IMR-90 (cell line): ENCODE measurements around the gene NGEF. TPM values are rescaled to one million over a fixed set of nuclear protein-coding genes. Genes with fewer than 3 reads are reported as not detected.

Experiments
- ATAC-seq: fragments of 200-7000 bp; cut with Tn5 transposase; 2 replicates; pipeline ENCODE4 v1.9.1; 2020; ENCODE audit warnings: low read depth, mild to moderate bottlenecking, moderate library complexity
- BruUV-seq: library from RNA; stranded (reverse); fragments of 400-500 nt; replicated peaks from 2 replicates; lab custom pipeline; 2021; lab: Mats Ljungman, UMichigan
- CTCF ChIA-PET: fragments of 300-600 bp; formaldehyde crosslinking; extraction: SDS; loops from one replicate; lab custom pipeline; 2021; ENCODE audit warnings: antibody characterized with exemption; lab: Yijun Ruan, JAX
- POLR2A ChIA-PET: fragments of 300-600 bp; sonication (Branson Sonifier 250); formaldehyde crosslinking; loops from one replicate; lab custom pipeline; 2022; ENCODE audit warnings: antibody characterized with exemption; ENCODE audit not compliant: unreplicated experiment; lab: Charles Lee
- DNase-seq: peaks from one replicate; pipeline ENCODE4 v3.0.0; 2013
- H2AFZ ChIP-seq: replicated peaks from 2 replicates; pipeline ENCODE3; 2013; ENCODE audit warnings: low read length, mild to moderate bottlenecking; ENCODE audit not compliant: poor library complexity
- H2AK5ac ChIP-seq: 2 replicates; pipeline ENCODE4 v1.6.1; 2013; ENCODE audit warnings: low read depth, low read length, inconsistent platforms
- H2AK9ac ChIP-seq: replicated peaks from 2 replicates; pipeline ENCODE3; 2013; ENCODE audit warnings: mild to moderate bottlenecking, low read depth, low read length, moderate library complexity; ENCODE audit not compliant: poor library complexity
- H2BK120ac ChIP-seq: 2 replicates; pipeline ENCODE4 v1.6.1; 2013; ENCODE audit warnings: low read depth, low read length, inconsistent platforms
- H2BK15ac ChIP-seq: 3 replicates; pipeline ENCODE4 v1.6.1; 2013; ENCODE audit warnings: low read depth, low read length, inconsistent platforms
- H2BK20ac ChIP-seq: 2 replicates; pipeline ENCODE4 v1.6.1; 2013; ENCODE audit warnings: low read depth, mild to moderate bottlenecking, inconsistent platforms, low read length, moderate library complexity
- H2BK5ac ChIP-seq: 2 replicates; pipeline ENCODE4 v1.6.1; 2013; ENCODE audit warnings: mild to moderate bottlenecking, low read depth, low read length, inconsistent platforms; ENCODE audit not compliant: poor library complexity, severe bottlenecking
- H3K14ac ChIP-seq: replicated peaks from 2 replicates; pipeline ENCODE4 v1.6.1; 2013; ENCODE audit warnings: low read depth, low read length, inconsistent platforms
- H3K18ac ChIP-seq: 2 replicates; pipeline ENCODE4 v1.6.1; 2013; ENCODE audit warnings: low read depth, low read length, control low read depth
- H3K23ac ChIP-seq: 2 replicates; pipeline ENCODE4 v1.6.1; 2013; ENCODE audit warnings: low read depth, low read length, inconsistent platforms
- H3K27ac ChIP-seq: 2 replicates; pipeline ENCODE4 v1.5.1; 2013; ENCODE audit warnings: mild to moderate bottlenecking, control low read depth, low read length; ENCODE audit not compliant: insufficient read depth
- H3K27me3 ChIP-seq: 2 replicates; pipeline ENCODE4 v1.6.1; 2013; ENCODE audit warnings: low read length; ENCODE audit not compliant: control insufficient read depth, insufficient read depth
- H3K36me3 ChIP-seq: 2 replicates; pipeline ENCODE4 v1.6.1; 2013; ENCODE audit warnings: low read length, mixed read lengths; ENCODE audit not compliant: control insufficient read depth, insufficient read depth
- H3K4ac ChIP-seq: 2 replicates; pipeline ENCODE4 v1.6.1; 2013; ENCODE audit warnings: low read depth, low read length, inconsistent platforms
- H3K4me1 ChIP-seq: 2 replicates; pipeline ENCODE4 v1.6.1; 2013; ENCODE audit warnings: low read length, mixed read lengths; ENCODE audit not compliant: control insufficient read depth, insufficient read depth
- H3K4me2 ChIP-seq: 2 replicates; pipeline ENCODE4 v1.6.1; 2013; ENCODE audit warnings: low read depth, mild to moderate bottlenecking, control low read depth, low read length, moderate library complexity
- H3K4me3 ChIP-seq: 2 replicates; pipeline ENCODE4 v1.5.1; 2013; ENCODE audit warnings: low read depth, mild to moderate bottlenecking, control low read depth, low read length, moderate library complexity; ENCODE audit not compliant: insufficient read depth
- H3K56ac ChIP-seq: 2 replicates; pipeline ENCODE4 v1.6.1; 2013; ENCODE audit warnings: low read length, inconsistent platforms; ENCODE audit not compliant: insufficient read depth; ENCODE audit errors: extremely low read depth
- H3K79me1 ChIP-seq, 2 experiments: 2 replicates each; pipeline ENCODE4 v1.6.1; 2013; ENCODE audit warnings: low read length in 2 of 2, inconsistent platforms in 1 of 2, low read depth in 1 of 2
- H3K9ac ChIP-seq: 2 replicates; pipeline ENCODE4 v1.6.1; 2013; ENCODE audit warnings: low read depth, low read length, control low read depth
- H3K9me1 ChIP-seq: 2 replicates; pipeline ENCODE4 v1.6.1; 2013; ENCODE audit warnings: low read length, inconsistent platforms; ENCODE audit not compliant: insufficient read depth
- H3K9me3 ChIP-seq: 2 replicates; pipeline ENCODE4 v1.6.1; 2013; ENCODE audit warnings: low read length; ENCODE audit not compliant: control insufficient read depth, insufficient read depth
- H4K20me1 ChIP-seq: 2 replicates; pipeline ENCODE4 v1.6.1; 2013; ENCODE audit warnings: low read length, inconsistent platforms; ENCODE audit not compliant: insufficient read depth
- H4K5ac ChIP-seq: 2 replicates; pipeline ENCODE4 v1.6.1; 2013; ENCODE audit warnings: mild to moderate bottlenecking, low read depth, low read length, control low read depth
- H4K8ac ChIP-seq, 2 experiments: 2 replicates each; pipeline ENCODE4 v1.6.1; 2013; ENCODE audit warnings: low read depth in 2 of 2, low read length in 2 of 2, control low read depth in 1 of 2, inconsistent platforms in 1 of 2
- H4K91ac ChIP-seq: 2 replicates; pipeline ENCODE4 v1.6.1; 2013; ENCODE audit warnings: low read depth, low read length, inconsistent platforms; ENCODE audit not compliant: insufficient read depth
- BHLHE40 ChIP-seq: fragments of 150-350 bp; IDR thresholded peaks from 2 replicates; pipeline ENCODE4 v1.6.1; 2016; ENCODE audit warnings: mild to moderate bottlenecking, low read depth, low read length
- CEBPB ChIP-seq: IDR thresholded peaks from 2 replicates; pipeline ENCODE4 v1.6.1; 2012; ENCODE audit warnings: low read depth, low read length, improper control_type of control experiment
- CHD1 ChIP-seq: IDR thresholded peaks from 2 replicates; pipeline ENCODE4 v1.6.1; 2012; ENCODE audit warnings: low read depth, low read length, improper control_type of control experiment
- CTCF ChIP-seq: conservative IDR thresholded peaks from 2 replicates; pipeline ENCODE4 v1.5.1; 2012; ENCODE audit warnings: mild to moderate bottlenecking, low read depth, low read length, improper control_type of control experiment
- FOS ChIP-seq: fragments of 150-350 bp; IDR thresholded peaks from 2 replicates; pipeline ENCODE4 v1.6.1; 2016; ENCODE audit warnings: low read depth, low read length
- MAFK ChIP-seq: IDR thresholded peaks from 2 replicates; pipeline ENCODE4 v1.6.1; 2012; ENCODE audit warnings: low read depth, low read length, improper control_type of control experiment
- MAZ ChIP-seq: IDR thresholded peaks from 2 replicates; pipeline ENCODE4 v1.6.1; 2012; ENCODE audit warnings: low read depth, mild to moderate bottlenecking, low read length, improper control_type of control experiment, moderate library complexity, borderline replicate concordance
- MXI1 ChIP-seq: IDR thresholded peaks from 2 replicates; pipeline ENCODE4 v1.6.1; 2012; ENCODE audit warnings: low read depth, mild to moderate bottlenecking, low read length, moderate library complexity, borderline replicate concordance
- NFE2L2 ChIP-seq: fragments of 150-350 bp; IDR thresholded peaks from 2 replicates; pipeline ENCODE4 v1.6.1; 2016; ENCODE audit warnings: low read depth, mild to moderate bottlenecking, low read length
- POLR2A ChIP-seq: IDR thresholded peaks from 2 replicates; pipeline ENCODE4 v1.6.1; 2012; ENCODE audit warnings: mild to moderate bottlenecking, low read depth, low read length
- RAD21 ChIP-seq: IDR thresholded peaks from 2 replicates; pipeline ENCODE4 v1.6.1; 2012; ENCODE audit warnings: low read length, improper control_type of control experiment
- SMC3 ChIP-seq: fragments of 150-350 bp; IDR thresholded peaks from 2 replicates; pipeline ENCODE4 v1.6.1; 2016; ENCODE audit warnings: low read depth, mild to moderate bottlenecking, antibody characterized with exemption, low read length, moderate library complexity
- WGBS, 2 experiments: methylation state at CpG; one replicate each; pipeline versions ENCODE4 v1.1.5 to v1.1.7; 2013; ENCODE audit warnings: missing lambda C conversion rate in 2 of 2; ENCODE audit not compliant: insufficient read length in 1 of 2; ENCODE audit errors: extremely low coverage in 2 of 2; 5-methylcytosine and 5-hydroxymethylcytosine counted together
- dilution Hi-C: fragments of 300-500 bp; cut with HindIII; formaldehyde crosslinking; loops from one replicate; pipeline ENCODE4 v1.14.3; 2018; ENCODE audit warnings: low sequenced_read_pairs; ENCODE audit not compliant: unreplicated experiment
- in situ Hi-C: fragments of 300-500 bp; cut with MboI; formaldehyde crosslinking; loops from 3 replicates; pipeline ENCODE4 v1.14.3; 2019; ENCODE audit warnings: low sequenced_read_pairs, inconsistent platforms, mixed read lengths
- intact Hi-C: fragments of 100-400 bp; cut with micrococcal nuclease; formaldehyde crosslinking; loops from 2 replicates; pipeline ENCODE4 v1.10.0; 2022
- polyA plus RNA-seq, 3 experiments: library from polyadenylated mRNA; depleted of rRNA; stranded (reverse); fragments of >200 nt; gene quantifications; 2 replicates each; pipeline ENCODE4 v1.2.3, GENCODE V29; 2012; ENCODE audit warnings: low replicate concordance in 1 of 3
- total RNA-seq: library from RNA; depleted of rRNA; stranded (reverse); fragments of >200 nt; gene quantifications from 2 replicates; pipeline ENCODE4 v1.2.3, GENCODE V29; 2012
- TF ChIP-seq, protein P1 (sequence below): fragments of 150-350 bp; IDR thresholded peaks from 2 replicates; pipeline ENCODE4 v1.6.1; 2016; ENCODE audit warnings: low read depth, mild to moderate bottlenecking, low read length, moderate library complexity, borderline replicate concordance
- TF ChIP-seq, protein P2 (sequence below): fragments of 150-350 bp; IDR thresholded peaks from 2 replicates; pipeline ENCODE4 v1.6.1; 2017; ENCODE audit warnings: mild to moderate bottlenecking, antibody characterized with exemption, low read length, low read depth

NGEF gene
- total and polyA plus RNA-seq, 2 of the 4 experiments (the other 2 are of a cell fraction) = 1.1 to 1.7 TPM

DNA sequence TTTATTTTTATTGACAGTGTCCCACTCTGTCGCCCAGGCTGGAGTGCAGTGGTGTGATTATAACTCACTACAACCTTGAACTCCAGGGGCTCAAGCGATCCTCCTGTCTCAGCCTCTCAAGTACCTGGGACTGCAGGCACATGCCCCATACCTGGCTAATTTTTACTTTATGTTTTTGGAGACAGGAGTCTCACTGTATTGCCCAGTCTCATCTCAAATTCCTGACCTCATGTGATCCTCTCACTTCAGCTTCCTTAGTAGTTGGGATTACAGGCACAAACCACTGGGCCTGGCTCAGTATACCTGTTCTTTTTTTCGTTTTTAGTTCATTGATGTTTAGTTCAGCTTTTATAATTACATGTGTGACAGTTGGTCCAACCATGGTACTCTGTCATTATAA, 183.1 kb downstream of the NGEF start:
- H4K5ac ChIP-seq = no peak overlapping the region
- intact Hi-C loops = no loop called here
- in situ Hi-C loops = no loop called here

More for the DNA sequence above, 183.1 kb downstream of the NGEF start:
- Histone ChIP-seq H3K27me3 (no peaks in the 10 kb centered on the region), H2BK20ac (no peak overlapping the region), H2BK15ac (no peak overlapping the region), H2AK9ac (no peak overlapping the region), H2AK5ac (no peak overlapping the region), H2BK120ac (no peak overlapping the region), H3K36me3 (peaks cover 27% of the 10 kb centered on the region), H3K14ac (no peak overlapping the region), H3K56ac (no peak overlapping the region), H4K8ac (no peak overlapping the region), H4K20me1 (no peaks in the 10 kb centered on the region), H3K27ac (no peak overlapping the region), H3K23ac (no peak overlapping the region), H2AFZ (no peak overlapping the region), H4K91ac (no peak overlapping the region), H2BK5ac (no peak overlapping the region), H3K4ac (no peak overlapping the region), H3K4me1 (no peaks in the 10 kb centered on the region), H3K18ac (no peak overlapping the region), H3K9ac (no peak overlapping the region), H3K4me2 (no peak overlapping the region), H3K9me1 (no peaks in the 10 kb centered on the region), H3K9me3 (no peaks in the 10 kb centered on the region), H3K79me1 (peaks cover 3 to 5% of the 10 kb centered on the region in 2 experiments; a peak in 2 of 4 replicates), H3K4me3 (no peak overlapping the region)
- POLR2A ChIA-PET = no interaction called here
- no CpG with 5 or more reads among the region's 3 CpGs for WGBS, 2 experiments
- DNase-seq (no peak), ATAC-seq (no peak)
- dilution Hi-C loops = no loop called here
- BruUV-seq = no TSS peak
- CTCF ChIA-PET = no interaction called here
- TF ChIP-seq CEBPB = no peak
- TF ChIP-seq, protein P1, sequence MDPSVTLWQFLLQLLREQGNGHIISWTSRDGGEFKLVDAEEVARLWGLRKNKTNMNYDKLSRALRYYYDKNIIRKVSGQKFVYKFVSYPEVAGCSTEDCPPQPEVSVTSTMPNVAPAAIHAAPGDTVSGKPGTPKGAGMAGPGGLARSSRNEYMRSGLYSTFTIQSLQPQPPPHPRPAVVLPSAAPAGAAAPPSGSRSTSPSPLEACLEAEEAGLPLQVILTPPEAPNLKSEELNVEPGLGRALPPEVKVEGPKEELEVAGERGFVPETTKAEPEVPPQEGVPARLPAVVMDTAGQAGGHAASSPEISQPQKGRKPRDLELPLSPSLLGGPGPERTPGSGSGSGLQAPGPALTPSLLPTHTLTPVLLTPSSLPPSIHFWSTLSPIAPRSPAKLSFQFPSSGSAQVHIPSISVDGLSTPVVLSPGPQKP = no peak
- TF ChIP-seq RAD21 = no peak
- TF ChIP-seq SMC3 = no peak
- no peak for TF ChIP-seq CHD1
- no peak for TF ChIP-seq NFE2L2
- no peak for TF ChIP-seq CTCF
- TF ChIP-seq MAZ = no peak
- no peak for TF ChIP-seq BHLHE40
- TF ChIP-seq, protein P2, sequence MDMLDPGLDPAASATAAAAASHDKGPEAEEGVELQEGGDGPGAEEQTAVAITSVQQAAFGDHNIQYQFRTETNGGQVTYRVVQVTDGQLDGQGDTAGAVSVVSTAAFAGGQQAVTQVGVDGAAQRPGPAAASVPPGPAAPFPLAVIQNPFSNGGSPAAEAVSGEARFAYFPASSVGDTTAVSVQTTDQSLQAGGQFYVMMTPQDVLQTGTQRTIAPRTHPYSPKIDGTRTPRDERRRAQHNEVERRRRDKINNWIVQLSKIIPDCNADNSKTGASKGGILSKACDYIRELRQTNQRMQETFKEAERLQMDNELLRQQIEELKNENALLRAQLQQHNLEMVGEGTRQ = no peak
- no peak for TF ChIP-seq MXI1
- no peak for TF ChIP-seq MAFK
- TF ChIP-seq FOS = no peak
- no peak for TF ChIP-seq POLR2A
